Measurements from ENCODE around the gene GOLGA6L22. TPM values are rescaled to one million over a fixed set of nuclear protein-coding genes. Genes with fewer than 3 reads are reported as not detected.
"Not testable (repeated sequence)": the region's sequence is repeated elsewhere in the genome, so short reads cannot be mapped to it uniquely, and the experiment has no call there.

GOLGA6L22 gene, protein sequence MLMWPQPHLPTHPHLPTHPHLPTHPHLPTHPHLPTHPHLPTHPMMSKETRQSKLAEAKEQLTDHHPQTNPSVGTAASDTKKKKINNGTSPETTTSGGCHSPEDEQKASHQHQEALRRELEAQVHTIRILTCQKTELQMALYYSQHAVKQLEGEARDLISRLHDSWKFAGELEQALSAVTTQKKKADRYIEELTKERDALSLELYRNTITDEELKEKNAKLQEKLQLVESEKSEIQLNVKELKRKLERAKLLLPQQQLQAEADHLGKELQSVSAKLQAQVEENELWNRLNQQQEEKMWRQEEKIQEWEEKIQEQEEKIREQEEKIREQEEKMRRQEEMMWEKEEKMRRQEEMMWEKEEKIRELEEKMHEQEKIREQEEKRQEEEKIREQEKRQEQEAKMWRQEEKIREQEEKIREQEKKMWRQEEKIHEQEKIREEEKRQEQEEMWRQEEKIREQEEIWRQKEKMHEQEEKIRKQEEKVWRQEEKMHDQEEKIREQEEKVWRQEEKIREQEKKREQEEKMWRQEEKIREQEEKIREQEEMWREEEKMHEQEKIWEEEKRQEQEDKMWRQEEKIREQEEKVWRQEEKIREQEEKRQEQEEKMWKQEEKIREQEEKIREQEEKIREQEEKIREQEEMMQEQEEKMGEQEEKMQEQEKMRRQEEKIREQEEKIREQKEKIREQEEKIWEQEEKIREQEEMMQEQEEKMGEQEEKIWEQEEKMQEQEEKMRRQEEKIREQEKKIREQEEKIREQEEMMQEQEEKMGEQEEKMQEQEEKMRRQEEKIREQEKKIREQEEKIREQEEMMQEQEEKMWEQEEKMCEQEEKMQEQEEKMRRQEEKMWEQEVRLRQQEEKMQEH
- total RNA-seq (2021; ENCODE audit: unreplicated experiment) (not detected), Bru-seq, nascent RNA (not detected), BruChase-seq, experiment 1, labeled RNA remaining after a 2-hour chase (not detected), BruChase-seq, experiment 2, labeled RNA remaining after a 6-hour chase (not detected)
- polyA plus RNA-seq (2012; ENCODE audit: insufficient read length): not detected
- long read RNA-seq: 0 reads

DNA sequence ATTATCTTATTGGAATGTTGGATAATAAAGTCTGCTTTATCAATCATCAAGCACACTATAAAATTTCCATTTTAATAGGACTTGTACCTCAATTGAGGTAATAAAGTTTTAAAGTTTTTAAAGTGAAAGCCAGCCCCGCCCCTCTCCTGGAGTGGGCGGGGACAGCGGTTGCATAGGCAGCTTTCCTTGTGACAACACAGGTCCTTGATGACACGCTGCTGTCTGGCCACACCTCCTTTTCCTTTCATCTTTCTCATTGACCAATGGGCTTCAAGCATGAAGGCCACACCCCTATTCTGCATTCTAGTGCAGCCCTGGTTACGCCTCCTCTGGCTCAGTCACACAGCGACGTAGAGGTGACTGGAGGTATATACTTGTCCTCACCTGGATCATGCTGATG, at the start of gene GOLGA6L22:
TSS of gene GOLGA6L22 (plus strand) at position 301 of the 400 bp plus-strand sequence. CDS start at position 392, 91 bp downstream.
- H3K4me3 ChIP-seq (ENCODE audit: low read depth in 2 of 2, low read length in 2 of 2); H3K27ac ChIP-seq (ENCODE audit: low read length); BruUV-seq (replicated peaks); H3K4me1 ChIP-seq (ENCODE audit: control insufficient read depth, insufficient read depth, low read length); in situ Hi-C loops (cut with HindIII; ENCODE audit: low pct_unique_long_range_greater_than_20kb, low sequenced_read_pairs); POLR2A ChIA-PET; H3K9me3 ChIP-seq (ENCODE audit: control insufficient read depth, insufficient read depth, low read depth, low read length); ATAC-seq; intact Hi-C loops (cut with micrococcal nuclease; ENCODE audit: unreplicated experiment); H3K27me3 ChIP-seq (ENCODE audit: control insufficient read depth, insufficient read depth, low read length); CTCF ChIA-PET; DNase-seq (ENCODE audit: low read depth, low spot score); H3K36me3 ChIP-seq (ENCODE audit: control insufficient read depth, insufficient read depth, low read length): not testable (repeated sequence)

DNA sequence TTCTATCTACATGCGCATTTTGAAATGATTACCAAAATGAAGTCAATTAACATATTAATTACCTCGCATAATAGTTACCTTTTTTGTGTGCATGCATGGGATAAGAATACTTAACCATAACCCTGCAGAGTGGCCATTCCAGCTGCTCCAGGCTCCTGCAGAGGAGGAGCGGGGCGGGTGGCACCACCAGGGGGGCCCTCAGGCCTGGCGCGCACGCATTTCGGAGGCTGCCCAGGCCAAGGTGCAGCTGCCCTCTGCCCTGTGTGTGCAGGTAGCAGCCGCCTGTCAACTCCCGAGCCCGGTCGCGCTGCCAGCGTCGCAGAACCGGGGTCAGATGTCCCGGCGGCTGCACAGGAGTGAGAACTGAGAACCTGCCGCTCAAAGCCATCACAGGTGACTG, 41.4 kb upstream of the GOLGA6L22 start:
- H3K36me3 ChIP-seq (ENCODE audit: control insufficient read depth, insufficient read depth, low read length); ATAC-seq; H3K4me1 ChIP-seq (ENCODE audit: control insufficient read depth, insufficient read depth, low read length); intact Hi-C loops (cut with micrococcal nuclease; ENCODE audit: unreplicated experiment); H3K9me3 ChIP-seq (ENCODE audit: control insufficient read depth, insufficient read depth, low read depth, low read length); CTCF ChIA-PET; H3K4me3 ChIP-seq (ENCODE audit: low read depth in 2 of 2, low read length in 2 of 2); H3K27ac ChIP-seq (ENCODE audit: low read length); BruUV-seq (replicated peaks); H3K27me3 ChIP-seq (ENCODE audit: control insufficient read depth, insufficient read depth, low read length); POLR2A ChIA-PET; in situ Hi-C loops (cut with HindIII; ENCODE audit: low pct_unique_long_range_greater_than_20kb, low sequenced_read_pairs); DNase-seq (ENCODE audit: low read depth, low spot score): not testable (repeated sequence)

DNA sequence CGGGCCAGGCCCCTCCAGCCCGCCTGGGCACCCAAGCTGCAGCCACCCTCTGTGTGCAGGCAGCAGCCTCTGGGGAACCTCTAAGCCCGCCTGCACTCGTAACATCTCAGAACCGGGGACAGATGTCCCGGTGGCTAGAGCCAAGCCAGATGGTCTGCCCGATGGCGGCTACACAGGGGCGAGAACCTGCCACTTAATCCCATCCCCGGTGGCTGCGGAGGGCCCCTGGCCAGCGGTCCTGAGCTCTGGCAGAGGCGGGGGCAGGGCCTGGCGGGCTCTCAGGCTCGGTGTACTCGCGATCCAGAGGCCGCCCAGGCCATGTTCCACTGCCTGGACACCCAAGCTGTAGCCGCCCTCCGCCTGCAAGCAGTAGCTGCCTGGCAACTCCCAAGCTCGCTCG, 40.9 kb upstream of the GOLGA6L22 start:
- ATAC-seq: peak; percentile 62; the same call in 1 of the 2 replicates
- POLR2A ChIA-PET; H3K4me3 ChIP-seq (ENCODE audit: low read depth in 2 of 2, low read length in 2 of 2); H3K27me3 ChIP-seq (ENCODE audit: control insufficient read depth, insufficient read depth, low read length); H3K27ac ChIP-seq (ENCODE audit: low read length); CTCF ChIA-PET; in situ Hi-C loops (cut with HindIII; ENCODE audit: low pct_unique_long_range_greater_than_20kb, low sequenced_read_pairs); H3K9me3 ChIP-seq (ENCODE audit: control insufficient read depth, insufficient read depth, low read depth, low read length); H3K4me1 ChIP-seq (ENCODE audit: control insufficient read depth, insufficient read depth, low read length); DNase-seq (ENCODE audit: low read depth, low spot score); intact Hi-C loops (cut with micrococcal nuclease; ENCODE audit: unreplicated experiment); H3K36me3 ChIP-seq (ENCODE audit: control insufficient read depth, insufficient read depth, low read length); BruUV-seq (replicated peaks): not testable (repeated sequence)

DNA sequence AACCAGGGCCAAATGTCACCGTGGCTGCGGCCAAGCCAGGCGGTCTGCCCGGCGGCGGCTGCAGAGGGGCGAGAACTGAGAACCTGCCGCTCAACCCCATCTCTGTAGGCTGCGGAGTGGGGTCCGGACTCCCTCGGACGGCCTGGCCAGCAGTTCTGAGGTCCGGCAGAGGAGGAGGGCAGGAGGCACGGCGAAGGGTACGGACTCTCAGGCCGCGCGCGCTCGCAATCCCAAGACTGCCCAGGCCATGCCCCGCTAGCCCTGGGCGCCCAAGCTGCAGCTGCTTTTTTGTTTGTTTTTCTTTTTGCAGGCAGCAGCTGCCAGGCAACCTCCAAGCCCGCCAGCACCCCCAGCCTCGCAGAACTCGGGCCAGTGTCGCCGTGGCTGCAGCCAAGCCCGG, 40.5 kb upstream of the GOLGA6L22 start:
- POLR2A ChIA-PET; H3K4me1 ChIP-seq (ENCODE audit: control insufficient read depth, insufficient read depth, low read length); in situ Hi-C loops (cut with HindIII; ENCODE audit: low pct_unique_long_range_greater_than_20kb, low sequenced_read_pairs); H3K9me3 ChIP-seq (ENCODE audit: control insufficient read depth, insufficient read depth, low read depth, low read length); intact Hi-C loops (cut with micrococcal nuclease; ENCODE audit: unreplicated experiment); CTCF ChIA-PET; H3K27me3 ChIP-seq (ENCODE audit: control insufficient read depth, insufficient read depth, low read length); H3K36me3 ChIP-seq (ENCODE audit: control insufficient read depth, insufficient read depth, low read length); DNase-seq (ENCODE audit: low read depth, low spot score); BruUV-seq (replicated peaks); H3K27ac ChIP-seq (ENCODE audit: low read length); H3K4me3 ChIP-seq (ENCODE audit: low read depth in 2 of 2, low read length in 2 of 2): not testable (repeated sequence)
- peak; percentile 67 for ATAC-seq

DNA sequence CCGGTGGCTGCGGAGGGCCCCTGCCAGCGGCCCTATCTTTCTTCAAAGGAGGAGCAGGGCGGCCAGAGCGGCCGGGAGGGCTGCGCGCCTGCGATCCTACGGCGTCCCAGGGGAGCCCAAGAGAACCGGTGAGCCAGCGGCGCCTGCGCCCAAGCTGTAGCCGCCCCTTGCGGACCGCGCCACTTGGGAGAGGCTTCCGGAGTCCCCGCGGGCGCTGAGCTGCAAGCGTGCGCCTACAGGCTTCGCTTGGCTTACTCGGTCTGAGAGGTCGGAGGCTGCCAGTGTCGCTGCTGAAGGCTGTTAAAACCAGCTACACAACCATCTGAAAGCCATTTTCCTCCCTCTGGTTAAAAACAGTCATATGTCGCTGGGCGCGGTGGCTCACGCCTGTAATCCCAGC, 40.0 kb upstream of the GOLGA6L22 start:
- intact Hi-C loops (cut with micrococcal nuclease; ENCODE audit: unreplicated experiment); POLR2A ChIA-PET; DNase-seq (ENCODE audit: low read depth, low spot score); BruUV-seq (replicated peaks); H3K4me3 ChIP-seq (ENCODE audit: low read depth in 2 of 2, low read length in 2 of 2); H3K27ac ChIP-seq (ENCODE audit: low read length); H3K4me1 ChIP-seq (ENCODE audit: control insufficient read depth, insufficient read depth, low read length); H3K9me3 ChIP-seq (ENCODE audit: control insufficient read depth, insufficient read depth, low read depth, low read length); CTCF ChIA-PET; H3K27me3 ChIP-seq (ENCODE audit: control insufficient read depth, insufficient read depth, low read length); in situ Hi-C loops (cut with HindIII; ENCODE audit: low pct_unique_long_range_greater_than_20kb, low sequenced_read_pairs); H3K36me3 ChIP-seq (ENCODE audit: control insufficient read depth, insufficient read depth, low read length): not testable (repeated sequence)
- peak; percentile 87 for ATAC-seq

DNA sequence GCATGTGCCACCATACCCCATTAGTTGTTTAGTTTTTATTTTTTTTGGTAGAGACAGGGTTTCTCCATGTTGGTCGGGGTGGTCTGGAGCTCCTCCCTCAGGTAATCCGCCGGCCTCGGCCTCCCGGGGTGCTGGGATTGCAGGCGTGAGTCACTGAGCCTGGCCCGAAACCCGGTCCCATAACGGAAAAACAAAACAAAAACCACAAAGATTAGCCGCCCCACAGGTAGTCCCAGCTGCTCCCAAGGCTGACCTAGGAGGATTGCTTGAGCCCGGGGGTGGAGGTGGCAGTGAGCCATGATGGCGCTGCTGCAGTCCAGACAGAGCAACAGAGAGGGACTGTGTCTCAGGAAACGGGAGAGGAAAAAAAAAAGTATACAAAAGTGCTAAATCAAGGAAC, 38.4 kb upstream of the GOLGA6L22 start:
- POLR2A ChIA-PET; H3K9me3 ChIP-seq (ENCODE audit: control insufficient read depth, insufficient read depth, low read depth, low read length); intact Hi-C loops (cut with micrococcal nuclease; ENCODE audit: unreplicated experiment); in situ Hi-C loops (cut with HindIII; ENCODE audit: low pct_unique_long_range_greater_than_20kb, low sequenced_read_pairs); H3K27ac ChIP-seq (ENCODE audit: low read length); BruUV-seq (replicated peaks); CTCF ChIA-PET; H3K36me3 ChIP-seq (ENCODE audit: control insufficient read depth, insufficient read depth, low read length); H3K4me1 ChIP-seq (ENCODE audit: control insufficient read depth, insufficient read depth, low read length); DNase-seq (ENCODE audit: low read depth, low spot score); H3K27me3 ChIP-seq (ENCODE audit: control insufficient read depth, insufficient read depth, low read length); H3K4me3 ChIP-seq (ENCODE audit: low read depth in 2 of 2, low read length in 2 of 2): not testable (repeated sequence)
- ATAC-seq: peak; percentile 56; the same call in 1 of the 2 replicates

DNA sequence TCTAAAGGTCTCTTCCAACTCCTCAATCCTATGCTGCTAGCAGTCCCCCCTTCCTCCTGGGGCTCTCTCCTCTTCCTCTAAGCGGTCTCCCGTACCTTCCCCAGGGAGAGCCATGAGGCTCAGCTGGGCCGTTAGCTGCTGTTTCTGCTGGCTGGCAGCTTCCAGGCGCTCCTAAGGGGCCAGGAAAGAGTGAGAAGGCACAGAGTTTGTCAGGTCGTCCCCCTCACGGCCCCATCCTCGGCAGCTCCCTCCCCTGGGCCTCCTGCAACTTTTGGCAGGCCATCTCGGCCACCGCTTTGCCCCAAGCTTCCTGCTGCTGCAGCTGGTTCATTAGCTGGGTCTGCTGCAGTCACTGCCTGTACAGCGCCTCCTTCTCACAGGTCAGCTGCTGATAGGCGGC, 29.3 kb upstream of the GOLGA6L22 start:
- H3K9me3 ChIP-seq (ENCODE audit: control insufficient read depth, insufficient read depth, low read depth, low read length); intact Hi-C loops (cut with micrococcal nuclease; ENCODE audit: unreplicated experiment); BruUV-seq (replicated peaks); H3K36me3 ChIP-seq (ENCODE audit: control insufficient read depth, insufficient read depth, low read length); in situ Hi-C loops (cut with HindIII; ENCODE audit: low pct_unique_long_range_greater_than_20kb, low sequenced_read_pairs); POLR2A ChIA-PET; ATAC-seq; H3K4me3 ChIP-seq (ENCODE audit: low read depth in 2 of 2, low read length in 2 of 2); H3K27me3 ChIP-seq (ENCODE audit: control insufficient read depth, insufficient read depth, low read length); DNase-seq (ENCODE audit: low read depth, low spot score); H3K4me1 ChIP-seq (ENCODE audit: control insufficient read depth, insufficient read depth, low read length); H3K27ac ChIP-seq (ENCODE audit: low read length); CTCF ChIA-PET: not testable (repeated sequence)
